Caki2 (cell line): ENCODE measurements around the gene GOLPH3L. TPM values are rescaled to one million over a fixed set of nuclear protein-coding genes. Genes with fewer than 3 reads are reported as not detected.
"Not testable (repeated sequence)": the region's sequence is repeated elsewhere in the genome, so short reads cannot be mapped to it uniquely, and the experiment has no call there.

ENCODE experiments used
- DNase-seq: peaks from one replicate; pipeline ENCODE4 v3.0.0-alpha.2; 2015; ENCODE audit warnings: low read depth
- in situ Hi-C: cut with HindIII; loops from 2 replicates; pipeline ENCODE4 v1.10.0; 2016; ENCODE audit warnings: low sequenced_read_pairs, low pct_unique_long_range_greater_than_20kb, mixed read lengths
- total RNA-seq: library from RNA; depleted of rRNA; stranded (reverse); fragments of >200 nt; shearing (Covaris generic); gene quantifications from 2 replicates; pipeline ENCODE4 v1.2.3, GENCODE V29; 2014; ENCODE audit warnings: low replicate concordance; rRNA removed

Gene GOLPH3L
- total RNA-seq = 14.7 and 33.7 TPM in 2 replicates

DNA sequence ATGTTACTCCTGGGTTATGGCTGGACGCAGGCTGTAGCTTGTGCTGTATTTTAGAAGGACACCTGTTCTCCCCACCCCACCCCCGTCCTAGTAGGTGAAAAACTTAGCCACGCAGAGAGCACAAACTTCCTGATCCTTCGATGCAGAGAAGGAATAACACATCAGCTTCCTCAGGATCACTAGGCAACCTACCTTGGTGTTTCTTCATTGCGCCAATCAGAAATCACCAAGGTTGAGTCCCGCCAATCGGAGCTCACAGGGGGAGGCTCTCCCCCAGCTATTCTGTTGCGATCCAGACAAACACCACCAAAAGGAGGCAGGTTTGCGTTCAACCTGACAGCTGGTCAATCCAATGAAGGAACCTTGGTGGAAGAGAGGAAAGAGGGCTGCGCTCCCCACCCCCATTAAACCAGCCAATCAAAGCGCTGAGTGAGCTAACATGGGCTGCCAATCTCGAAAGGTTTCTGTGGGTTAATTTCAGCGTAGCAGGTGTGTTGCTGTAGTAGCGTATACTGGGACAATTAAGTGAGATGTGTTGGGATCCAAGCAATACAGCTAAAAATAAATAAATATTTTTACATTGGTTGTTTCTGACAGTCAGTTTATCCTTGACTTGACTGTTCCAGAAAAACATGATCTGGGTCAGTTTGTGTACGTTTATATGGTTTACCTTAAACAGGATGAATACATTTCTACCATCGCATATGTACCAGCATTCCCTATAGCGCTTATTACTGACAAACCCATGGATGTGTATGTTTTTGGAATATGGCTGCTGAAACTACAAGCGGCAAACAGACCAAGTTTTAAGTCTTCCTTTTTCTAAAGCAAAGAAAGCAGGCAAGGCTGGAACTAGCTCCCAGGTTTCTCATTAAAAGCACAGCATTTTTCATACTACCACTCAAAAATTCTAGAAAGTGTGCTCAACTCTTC, at the start of gene GOLPH3L:
GOLPH3L (minus strand) TSS at position 160 of the 933 bp plus-strand sequence. CDS start 2,316 bp downstream, outside the sequence.
- in situ Hi-C loops = no loop called here
- peak; percentile 100 for DNase-seq

DNA sequence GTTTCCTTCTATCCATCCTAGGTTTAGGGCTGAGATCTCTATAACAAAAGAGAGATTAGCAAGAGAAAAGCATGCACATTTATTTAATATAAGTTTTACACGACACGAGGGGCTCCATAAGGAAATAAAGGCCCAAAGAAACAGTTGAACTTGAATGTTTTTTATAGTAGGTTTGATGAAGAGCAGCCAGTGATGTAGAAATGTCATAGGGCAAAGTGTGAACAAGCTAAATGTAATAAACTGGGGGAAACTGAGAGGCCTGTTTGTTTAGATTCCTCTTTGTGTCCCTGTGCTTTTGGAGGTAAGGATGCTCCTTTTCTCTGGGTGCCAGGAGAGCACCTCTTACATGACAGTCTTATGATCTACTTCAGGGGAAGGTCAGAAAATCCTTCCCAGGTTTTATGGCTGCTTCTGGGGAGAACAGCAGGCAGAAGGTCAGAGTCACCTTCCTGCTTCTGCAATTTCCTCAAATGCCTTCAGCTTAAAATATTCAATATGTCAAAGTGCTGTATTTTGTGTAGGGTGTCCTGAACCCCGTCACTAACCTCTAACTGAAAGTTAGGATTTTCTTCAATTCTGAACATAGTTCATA, 33.3 kb upstream of the GOLPH3L start:
- in situ Hi-C loops = no loop called here
- no peak for DNase-seq

DNA sequence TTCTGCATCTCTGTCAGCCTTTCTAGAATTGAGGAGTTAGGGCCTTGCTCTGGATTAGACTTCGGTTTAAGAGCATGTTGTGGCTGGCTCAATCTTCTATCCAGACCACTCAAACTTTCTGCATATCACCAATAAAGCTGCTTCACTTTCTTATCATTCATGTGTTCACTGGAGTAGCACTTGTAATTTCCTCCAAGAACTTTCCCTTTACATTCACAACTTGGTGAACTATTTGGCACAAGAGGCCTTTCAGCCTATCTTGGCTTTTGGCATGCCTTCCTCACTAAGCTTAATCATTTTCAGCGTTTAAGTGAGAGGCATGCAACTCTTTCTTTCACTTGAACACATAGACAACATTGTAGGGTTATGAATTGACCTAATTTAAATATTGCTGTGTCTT, 27.4 kb upstream of the GOLPH3L start:
- DNase-seq = no peak
- in situ Hi-C loops = no loop called here

DNA sequence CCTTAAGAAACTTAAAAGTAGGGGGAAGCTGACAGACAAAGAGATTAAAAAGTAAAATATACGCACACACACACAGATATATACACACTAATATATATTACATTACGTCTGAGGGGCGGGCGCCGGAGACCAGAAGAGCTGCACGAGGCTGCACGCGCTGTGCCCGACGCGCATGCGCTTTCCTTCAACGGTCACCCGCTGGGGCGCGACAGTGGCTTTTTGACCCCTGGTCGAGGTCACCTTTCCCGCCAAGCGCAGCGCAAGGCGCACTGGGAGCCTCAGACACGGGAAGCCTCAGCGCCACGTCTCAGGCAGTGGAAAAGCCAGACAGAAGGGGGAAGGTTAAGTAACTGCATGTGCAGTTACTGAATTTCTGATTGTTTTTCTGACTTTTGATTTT, 23.7 kb upstream of the GOLPH3L start, which contains the start of gene HORMAD1:
HORMAD1 (minus strand) TSS at position 193 of the 400 bp plus-strand sequence. CDS start 1,390 bp downstream, outside the sequence.
- DNase-seq = no peak
- in situ Hi-C loops = no loop called here

DNA sequence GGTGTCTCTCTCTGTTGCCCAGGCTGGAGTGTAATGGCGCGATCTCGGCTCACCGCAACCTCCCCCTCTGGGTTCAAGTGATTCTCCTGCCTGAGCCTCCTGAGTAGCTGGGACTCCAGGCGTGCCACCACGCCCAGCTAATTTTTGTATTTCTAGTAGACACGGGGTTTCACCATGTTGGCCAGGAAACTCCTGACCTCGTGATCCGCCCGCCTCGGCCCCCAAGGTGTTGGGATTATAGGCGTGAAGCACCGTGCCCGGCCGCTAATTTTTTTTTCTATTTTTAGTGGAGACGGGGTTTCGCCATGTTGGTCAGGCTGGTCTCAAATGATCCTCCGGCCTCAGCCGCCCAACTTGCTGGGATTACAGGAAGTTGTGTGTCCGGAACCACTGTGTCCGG, 23.1 kb upstream of the GOLPH3L start:
- in situ Hi-C loops = no loop called here
- no peak for DNase-seq

DNA sequence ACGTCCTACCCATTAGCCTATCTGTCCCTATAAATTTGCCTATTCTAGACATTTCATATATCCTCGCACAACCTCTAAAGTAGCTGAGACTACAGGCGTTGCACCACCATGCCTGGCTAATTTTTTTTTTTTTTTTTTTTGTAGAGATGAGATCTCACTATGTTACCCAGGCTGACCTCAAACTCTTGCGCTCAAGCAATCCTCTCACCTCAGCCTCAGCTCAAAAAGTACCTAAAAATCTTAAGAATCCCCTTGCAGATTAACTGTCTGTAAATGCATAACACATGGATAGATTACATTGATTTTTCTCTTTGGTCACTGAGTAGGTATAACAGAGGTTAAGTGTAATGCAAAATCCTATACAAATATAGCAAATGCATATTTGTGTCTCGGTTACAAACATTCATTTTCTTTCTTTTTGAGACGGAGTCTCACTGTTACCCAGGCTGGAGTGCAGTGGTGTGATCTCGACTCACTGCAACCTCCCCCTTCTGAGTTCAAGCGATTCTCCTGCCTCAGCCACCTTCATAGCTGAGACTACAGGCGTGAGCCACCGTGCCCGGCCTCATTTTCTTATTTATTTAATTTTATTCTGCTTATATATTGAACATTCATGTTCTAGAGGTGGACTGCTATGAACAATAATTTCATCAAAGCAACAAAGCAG, 21.4 kb upstream of the GOLPH3L start:
- DNase-seq = no peak
- in situ Hi-C loops = no loop called here

DNA sequence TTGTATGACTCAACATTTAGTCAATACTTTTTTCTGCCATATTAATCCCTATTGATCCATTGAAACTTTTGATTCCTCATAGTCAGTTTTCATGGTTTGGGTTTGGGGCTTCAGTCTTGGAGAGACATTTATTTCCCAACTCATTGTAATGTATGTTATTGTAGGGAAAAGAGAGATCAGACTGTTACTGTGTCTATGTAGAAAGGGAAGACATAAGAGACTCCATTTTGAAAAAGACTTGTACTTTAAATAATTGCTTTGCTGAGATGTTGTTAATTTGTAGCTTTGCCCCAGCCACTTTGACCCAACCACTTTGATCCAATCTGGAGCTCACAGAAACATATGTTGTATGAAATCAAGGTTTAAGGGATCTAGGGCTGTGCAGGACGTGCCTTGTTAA, 12.1 kb upstream of the GOLPH3L start:
- in situ Hi-C loops, DNase-seq: not testable (repeated sequence)

DNA sequence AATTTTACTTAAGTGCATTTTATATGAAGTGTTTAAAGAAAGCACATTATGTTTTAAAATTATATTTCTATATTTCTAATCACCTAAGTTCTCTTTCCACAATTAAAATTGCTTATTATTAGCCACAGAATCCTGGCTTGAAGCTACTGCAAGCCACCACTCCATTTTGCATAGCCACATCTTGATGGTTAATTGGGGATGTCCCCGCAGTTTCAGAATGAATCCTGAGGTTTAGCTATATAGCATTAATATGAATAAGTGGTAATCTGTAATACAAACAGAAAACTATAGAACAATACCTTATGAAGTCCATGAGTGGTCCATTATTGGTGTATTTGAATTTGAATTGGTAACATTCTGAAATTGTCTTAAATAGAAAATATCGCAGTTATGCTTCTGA, 11.6 kb upstream of the GOLPH3L start:
- DNase-seq = no peak
- in situ Hi-C loops = no loop called here

DNA sequence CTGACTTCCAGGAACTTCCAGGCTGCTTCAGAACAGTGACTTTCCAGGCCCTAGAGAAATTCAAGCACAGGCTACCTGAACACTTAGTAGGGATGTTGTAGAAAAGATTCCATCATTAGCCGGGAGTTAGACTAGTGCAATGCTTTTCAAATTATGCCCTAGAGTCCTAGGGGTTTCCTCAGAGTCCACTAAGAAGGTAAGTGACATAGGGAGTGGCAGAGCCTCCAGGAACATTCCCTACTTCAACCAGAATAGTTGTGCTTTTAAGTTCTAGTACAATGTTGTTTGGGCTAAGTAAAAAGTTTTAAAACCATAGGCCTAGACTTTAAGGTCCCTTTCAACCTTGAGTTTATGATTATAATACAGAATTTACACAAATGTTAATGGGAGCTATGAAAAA, 9.1 kb upstream of the GOLPH3L start:
- DNase-seq = no peak
- in situ Hi-C loops = no loop called here

DNA sequence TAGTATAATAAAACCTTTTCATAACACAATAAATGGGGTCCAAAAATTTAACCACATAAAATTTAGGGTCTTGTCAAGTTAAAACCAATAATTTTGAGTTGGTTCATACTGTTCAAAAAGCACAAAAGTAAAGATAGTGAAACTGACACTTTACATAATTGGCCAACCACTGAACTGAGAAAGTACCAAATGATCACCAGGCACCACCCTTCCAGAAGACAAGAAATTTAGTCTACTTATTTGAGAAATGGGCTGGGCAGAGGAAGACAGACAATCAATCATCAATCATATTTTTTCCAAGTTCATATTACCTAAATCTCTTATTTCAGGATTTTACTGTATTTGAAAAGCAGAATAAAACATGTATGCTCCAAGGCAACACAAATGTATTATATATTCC, 6.5 kb upstream of the GOLPH3L start:
- in situ Hi-C loops = no loop called here

DNA sequence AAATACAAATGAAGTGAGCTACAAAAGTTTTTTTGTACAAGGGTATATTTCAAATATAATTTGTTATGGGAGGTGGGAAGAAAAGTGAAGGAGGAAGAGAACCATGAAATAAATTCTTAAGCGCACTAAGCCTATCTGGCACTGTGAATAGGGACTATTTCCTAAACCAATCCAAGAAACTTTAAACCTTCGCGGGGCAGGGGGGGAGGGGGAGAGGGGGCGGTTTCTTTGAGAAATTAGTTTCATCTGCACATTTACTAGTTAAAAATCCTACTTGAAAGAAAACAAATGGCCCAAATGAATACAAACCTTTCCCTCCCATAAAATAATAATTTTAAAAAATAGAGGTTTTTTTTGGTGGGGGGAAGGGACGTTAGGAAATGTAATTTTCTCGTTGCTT, 364 bp downstream of the GOLPH3L start:
- no peak for DNase-seq
- in situ Hi-C loops = no loop called here

More for the DNA sequence above, 6.5 kb upstream of the GOLPH3L start:
- DNase-seq = no peak

DNA sequence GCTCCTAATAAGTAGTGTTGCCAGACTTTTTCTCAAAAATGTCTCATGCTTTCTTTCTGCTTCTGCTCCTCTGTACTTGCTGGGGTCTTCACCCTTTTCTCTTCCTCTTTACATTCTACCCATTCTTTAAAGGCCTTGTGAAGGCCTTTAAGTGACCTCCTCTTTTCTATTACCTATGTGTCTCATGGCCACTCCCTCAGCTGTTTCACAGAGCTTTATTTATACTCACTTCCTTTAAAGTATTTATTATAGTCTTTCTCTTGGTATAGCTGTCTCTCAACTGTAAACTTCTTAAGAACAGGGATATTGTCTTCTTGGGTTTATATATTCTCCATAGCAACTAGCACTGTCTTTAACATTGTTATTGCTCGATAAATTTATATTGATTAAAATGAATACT, 792 bp downstream of the GOLPH3L start:
- no peak for DNase-seq
- in situ Hi-C loops = no loop called here

DNA sequence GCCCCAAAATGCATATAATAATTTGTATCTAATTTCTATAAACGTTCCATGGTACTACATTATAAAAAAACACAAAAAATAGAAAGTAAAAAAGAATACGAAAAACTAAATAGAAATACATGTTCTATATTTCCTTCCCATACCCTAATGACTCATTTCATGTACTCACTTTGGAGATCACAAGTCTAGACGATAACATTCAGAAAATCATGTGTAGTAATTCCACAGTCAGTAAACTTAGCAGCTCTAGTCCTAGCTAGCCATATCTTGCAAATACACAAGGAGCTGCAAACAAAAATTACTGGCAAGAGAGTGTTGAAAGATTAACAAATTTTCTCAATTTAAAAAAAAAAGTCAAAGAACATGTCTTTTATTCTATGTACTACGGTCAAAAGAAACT, 1.4 kb downstream of the GOLPH3L start:
- no peak for DNase-seq
- in situ Hi-C loops = no loop called here

DNA sequence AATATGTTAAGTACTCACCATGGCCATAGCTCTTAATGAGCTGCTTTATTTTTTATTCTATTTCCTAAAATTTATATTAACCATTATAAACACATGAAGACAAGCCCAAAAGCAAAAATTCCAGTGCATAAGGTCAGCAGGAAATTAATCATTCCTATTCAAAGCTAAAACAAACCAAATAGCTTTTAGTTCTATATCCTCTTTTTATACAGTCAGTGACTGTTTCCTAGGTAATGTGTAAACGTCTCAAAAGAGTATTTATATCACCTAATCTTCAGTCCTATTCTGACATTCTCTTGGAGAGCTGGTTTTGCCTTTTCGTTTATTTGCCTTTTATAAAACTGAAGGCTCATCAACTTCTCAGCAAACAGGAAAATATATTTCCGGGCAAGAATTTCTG, 4.2 kb downstream of the GOLPH3L start:
- DNase-seq = no peak
- in situ Hi-C loops = no loop called here

DNA sequence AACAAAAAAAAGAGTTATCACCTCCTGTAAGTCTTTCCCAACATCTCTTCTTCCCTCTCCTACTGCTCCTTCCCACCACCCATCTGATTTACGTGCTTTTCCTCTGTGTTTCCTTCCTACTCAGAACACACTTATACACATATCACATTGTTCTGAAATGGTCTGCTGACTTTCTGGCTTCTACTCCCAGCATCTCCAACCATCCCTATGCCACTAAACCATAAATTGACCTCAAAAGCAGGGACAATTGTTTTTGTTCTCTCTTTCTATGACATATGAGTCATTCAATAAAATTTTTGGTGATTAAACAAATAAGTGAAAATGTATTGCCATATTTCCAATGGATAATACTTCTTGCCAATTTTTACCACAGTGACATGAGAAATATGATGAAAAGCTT, 8.2 kb downstream of the GOLPH3L start:
- in situ Hi-C loops = no loop called here
- no peak for DNase-seq

DNA sequence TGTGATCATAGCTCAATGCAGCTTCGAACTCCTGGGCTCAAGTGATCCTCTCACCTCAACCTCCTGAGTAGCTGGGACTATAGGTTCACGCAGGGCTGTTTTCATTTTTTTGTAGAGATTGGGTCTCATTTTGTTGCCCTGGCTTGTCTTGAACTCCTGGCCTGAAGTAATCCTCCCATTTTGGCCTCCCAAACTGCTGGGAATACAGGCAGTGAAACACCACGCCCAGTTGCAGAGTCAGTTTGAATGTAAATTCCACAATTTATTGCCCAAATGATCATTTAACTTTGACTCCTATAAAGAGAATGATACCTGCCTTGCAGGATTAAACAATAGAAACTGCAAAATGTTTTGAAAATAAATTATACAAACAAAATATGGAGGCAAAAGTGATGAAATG, 10.7 kb downstream of the GOLPH3L start:
- in situ Hi-C loops = no loop called here
- DNase-seq = no peak

DNA sequence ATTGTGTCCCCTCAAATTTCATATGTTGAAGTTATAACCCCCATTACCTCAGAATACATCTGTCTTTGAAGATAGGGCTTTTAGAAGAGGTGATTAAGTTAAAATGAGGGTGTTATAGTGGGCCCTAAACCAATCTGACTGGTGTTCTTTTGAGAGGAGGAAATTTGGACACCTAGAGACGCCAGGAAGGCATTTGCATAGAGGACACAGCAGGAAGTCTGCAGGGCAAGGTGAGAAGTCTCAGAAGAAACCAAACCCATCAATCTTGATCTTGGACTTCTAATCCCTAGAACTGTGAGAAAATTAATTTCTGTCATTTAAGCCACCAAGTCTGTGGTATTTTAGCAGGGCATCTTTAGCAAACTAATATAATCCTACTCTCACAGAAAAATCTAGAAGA, 13.0 kb downstream of the GOLPH3L start:
- in situ Hi-C loops = no loop called here

DNA sequence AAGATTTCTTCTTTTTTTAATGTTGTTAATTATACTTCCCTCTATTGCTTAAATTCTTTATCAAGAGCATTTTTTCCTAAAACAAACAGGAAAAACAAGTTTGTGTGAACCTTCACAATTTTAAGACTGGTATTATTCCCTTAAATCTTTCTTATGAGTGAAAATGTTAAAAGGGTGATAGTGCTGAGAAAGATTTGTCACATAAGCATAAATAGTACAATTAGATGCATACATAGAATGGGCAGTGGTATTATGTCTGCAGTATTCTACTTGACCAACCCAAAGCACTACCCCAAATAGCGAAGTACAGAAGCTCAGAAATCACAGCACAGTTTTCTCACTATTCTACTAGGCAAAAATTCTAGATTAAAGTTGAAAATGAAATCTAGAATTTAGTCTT, 18.0 kb downstream of the GOLPH3L start:
- DNase-seq = no peak
- in situ Hi-C loops = no loop called here

More for the DNA sequence above, 13.0 kb downstream of the GOLPH3L start:
- DNase-seq = no peak

DNA sequence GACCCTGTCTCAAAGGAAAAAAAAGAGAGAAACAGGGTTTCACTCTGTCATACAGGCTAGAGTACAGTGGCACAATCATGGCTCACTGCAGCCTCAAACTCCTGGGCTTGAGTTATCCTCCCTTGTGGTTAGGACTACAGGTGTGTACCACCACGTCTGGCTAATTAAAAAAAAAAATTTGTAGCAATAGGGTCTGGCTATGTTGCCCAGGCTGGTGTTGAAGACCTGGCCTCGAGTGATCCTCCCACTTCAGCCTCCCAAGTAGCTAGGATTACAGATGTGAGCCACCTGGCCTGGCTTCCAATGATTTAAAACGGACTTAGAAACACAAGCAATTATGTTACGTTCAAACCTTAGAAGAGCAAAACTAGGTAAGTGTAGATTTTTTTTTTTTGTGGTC, 22.1 kb downstream of the GOLPH3L start:
- in situ Hi-C loops = no loop called here
- DNase-seq = no peak
